Renal cortical epithelial cell (primary cell): ENCODE results near the gene KCNQ5. TPM values are rescaled to one million over a fixed set of nuclear protein-coding genes. Genes with fewer than 3 reads are reported as not detected.

Source experiments
- DNase-seq: peaks from one replicate; pipeline ENCODE4 v3.0.0-alpha.2; 2011; ENCODE audit warnings: low read depth
- total RNA-seq: library from RNA; depleted of rRNA; stranded (reverse); fragments of >200 nt; gene quantifications from 2 replicates; pipeline ENCODE4 v1.2.3, GENCODE V29; 2014

The KCNQ5 gene
- total RNA-seq, 1 donor from 2014 or later: under 0.01 TPM

DNA sequence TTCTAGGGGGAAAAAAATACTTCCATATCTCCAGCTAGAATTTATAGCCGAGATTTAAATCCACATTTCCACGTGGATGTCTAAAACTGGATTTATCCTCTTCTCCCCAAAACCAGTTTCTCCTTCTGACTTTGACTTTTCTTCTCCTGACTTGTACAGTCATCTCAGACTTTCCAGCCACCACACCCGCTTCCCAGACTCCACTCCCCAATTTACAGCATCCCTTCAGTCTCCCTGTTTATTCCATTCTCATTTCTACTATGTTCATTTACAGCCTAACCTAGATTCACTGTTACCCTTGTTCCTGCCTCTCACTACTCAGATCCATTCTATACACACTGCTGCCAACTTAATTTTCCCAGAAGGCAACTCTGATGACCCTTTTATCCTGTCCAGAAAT is 378.6 kb downstream of the KCNQ5 start:
- no peak for DNase-seq

DNA sequence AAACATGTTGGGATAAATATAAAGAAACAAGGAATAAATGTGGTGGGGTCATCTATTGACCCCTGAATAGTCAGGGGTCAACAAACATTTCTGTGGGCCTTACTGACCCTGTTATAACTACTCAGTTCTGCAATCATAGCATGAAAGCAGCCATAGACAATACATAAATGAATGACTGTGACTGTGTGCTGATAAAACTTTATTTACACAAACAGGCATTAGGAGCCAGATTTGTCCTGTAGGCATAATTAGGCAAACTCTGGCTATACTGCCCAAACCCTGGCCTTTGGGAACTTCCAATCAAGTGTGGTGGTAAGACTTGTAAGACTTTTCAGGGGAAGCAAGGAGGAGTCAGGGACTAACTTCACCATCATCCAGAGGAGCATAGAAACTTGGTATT is 380.7 kb downstream of the KCNQ5 start:
- DNase-seq: no peak

GRCh38 chr6:73003302-73003701 is 381.4 kb downstream of the KCNQ5 start:
- DNase-seq: no peak

- DNase-seq: no peak
These were observed 382.4 kb downstream of the KCNQ5 start for GRCh38 chr6:73004231-73004630.

- DNase-seq: no peak
These were observed 383.0 kb downstream of the KCNQ5 start for GRCh38 chr6:73004861-73005260.

GRCh38 chr6:73006146-73006545 is 384.3 kb downstream of the KCNQ5 start:
- DNase-seq: no peak

- no peak for DNase-seq
These were observed 390.1 kb downstream of the KCNQ5 start for GRCh38 chr6:73011945-73012344.

- DNase-seq: no peak
These were observed 395.6 kb downstream of the KCNQ5 start for GRCh38 chr6:73017476-73017875.

DNA sequence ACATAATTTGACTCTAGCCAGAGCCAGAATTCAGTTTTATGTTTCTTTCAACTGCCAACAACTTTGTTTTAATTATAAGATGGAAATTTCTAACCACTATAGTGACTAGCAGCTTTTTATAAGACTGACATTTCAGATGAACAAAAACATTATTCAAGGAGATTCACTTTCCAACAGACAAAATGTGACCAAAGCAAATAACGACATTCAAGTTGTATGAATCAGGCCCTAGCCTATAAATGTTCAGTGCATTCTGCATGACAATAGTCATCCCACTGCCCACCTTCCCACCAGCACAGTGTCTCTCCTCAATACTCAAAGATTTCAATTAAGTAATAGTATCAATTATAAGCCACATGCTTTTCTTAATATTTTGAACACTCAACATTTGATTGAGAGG is 402.7 kb downstream of the KCNQ5 start:
- DNase-seq: no peak

DNA sequence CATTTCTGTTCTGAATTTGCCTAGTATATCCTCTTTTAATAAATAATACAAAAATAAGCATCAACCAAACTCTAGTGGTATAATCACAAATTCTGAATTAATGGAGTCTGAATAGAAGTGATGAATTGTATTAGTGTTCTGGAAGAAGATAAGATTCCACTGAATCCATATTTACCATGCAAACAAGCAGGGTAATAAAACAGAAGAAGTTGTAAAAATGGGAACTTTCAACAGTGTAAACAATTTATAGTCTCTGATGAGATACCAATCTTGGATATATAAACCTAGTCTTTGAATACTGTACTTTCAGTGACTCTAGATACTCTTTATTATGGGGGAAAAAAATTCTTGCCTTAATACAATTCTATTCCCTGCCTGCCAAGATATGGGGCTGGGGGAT is 405.8 kb downstream of the KCNQ5 start:
- no peak for DNase-seq

DNA sequence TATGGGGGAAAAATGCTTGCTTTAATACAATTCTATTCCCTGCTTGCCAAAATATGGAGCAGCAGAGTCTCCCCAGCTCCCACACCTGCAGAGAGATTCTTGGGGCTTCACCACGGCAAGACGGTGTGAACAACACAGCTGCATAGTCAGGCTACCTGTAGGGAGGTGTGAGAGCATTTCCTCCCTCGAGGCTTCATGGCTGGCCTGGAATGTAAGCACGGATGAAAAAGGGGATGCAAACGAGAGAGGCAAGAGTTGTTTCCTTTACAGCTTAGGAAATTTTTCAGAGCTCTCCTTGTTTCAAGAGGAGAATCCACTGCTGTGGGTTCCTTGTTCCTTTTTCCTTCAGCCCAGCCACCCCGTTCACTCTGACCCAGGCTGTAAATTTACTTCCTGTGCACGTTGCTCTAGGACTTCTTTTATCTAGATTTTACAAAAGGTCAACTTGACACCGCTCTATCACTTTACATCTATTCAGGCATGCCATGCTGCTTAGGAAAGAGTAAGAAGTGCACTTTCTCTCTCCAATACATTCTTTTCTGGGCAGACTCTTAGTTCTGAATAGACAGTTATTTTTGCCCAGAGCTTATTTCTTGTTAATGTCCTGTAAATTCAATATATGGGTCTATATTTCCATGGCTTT is 406.4 kb downstream of the KCNQ5 start:
- no peak for DNase-seq

DNA sequence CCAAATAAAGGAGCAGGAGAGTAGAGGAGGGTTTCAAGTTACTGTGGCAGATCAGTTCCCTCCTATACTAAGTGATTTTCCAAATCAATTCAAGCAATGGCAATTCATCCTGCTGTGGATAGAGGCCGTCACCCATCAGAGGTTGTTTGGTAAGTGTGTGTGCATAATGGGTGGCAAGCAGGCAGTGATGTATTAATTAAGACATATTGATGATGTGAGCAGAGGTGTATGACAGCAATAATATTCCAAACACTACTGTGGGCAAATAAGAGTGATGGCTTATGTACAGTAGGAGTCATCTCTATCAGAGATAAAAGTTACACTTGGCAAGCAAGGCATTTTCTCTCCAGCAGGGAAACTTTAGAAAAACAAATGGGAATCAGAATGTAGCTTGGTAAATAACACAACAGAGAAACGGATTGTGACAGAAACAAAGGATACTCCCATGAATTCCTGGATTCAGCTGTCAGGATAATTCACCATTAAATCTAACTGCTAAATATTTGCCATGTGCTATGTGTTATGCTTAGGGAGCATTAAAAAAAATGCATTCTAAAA is 407.1 kb downstream of the KCNQ5 start:
- DNase-seq: no peak

GRCh38 chr6:73030257-73030656 is 408.4 kb downstream of the KCNQ5 start:
- no peak for DNase-seq

DNA sequence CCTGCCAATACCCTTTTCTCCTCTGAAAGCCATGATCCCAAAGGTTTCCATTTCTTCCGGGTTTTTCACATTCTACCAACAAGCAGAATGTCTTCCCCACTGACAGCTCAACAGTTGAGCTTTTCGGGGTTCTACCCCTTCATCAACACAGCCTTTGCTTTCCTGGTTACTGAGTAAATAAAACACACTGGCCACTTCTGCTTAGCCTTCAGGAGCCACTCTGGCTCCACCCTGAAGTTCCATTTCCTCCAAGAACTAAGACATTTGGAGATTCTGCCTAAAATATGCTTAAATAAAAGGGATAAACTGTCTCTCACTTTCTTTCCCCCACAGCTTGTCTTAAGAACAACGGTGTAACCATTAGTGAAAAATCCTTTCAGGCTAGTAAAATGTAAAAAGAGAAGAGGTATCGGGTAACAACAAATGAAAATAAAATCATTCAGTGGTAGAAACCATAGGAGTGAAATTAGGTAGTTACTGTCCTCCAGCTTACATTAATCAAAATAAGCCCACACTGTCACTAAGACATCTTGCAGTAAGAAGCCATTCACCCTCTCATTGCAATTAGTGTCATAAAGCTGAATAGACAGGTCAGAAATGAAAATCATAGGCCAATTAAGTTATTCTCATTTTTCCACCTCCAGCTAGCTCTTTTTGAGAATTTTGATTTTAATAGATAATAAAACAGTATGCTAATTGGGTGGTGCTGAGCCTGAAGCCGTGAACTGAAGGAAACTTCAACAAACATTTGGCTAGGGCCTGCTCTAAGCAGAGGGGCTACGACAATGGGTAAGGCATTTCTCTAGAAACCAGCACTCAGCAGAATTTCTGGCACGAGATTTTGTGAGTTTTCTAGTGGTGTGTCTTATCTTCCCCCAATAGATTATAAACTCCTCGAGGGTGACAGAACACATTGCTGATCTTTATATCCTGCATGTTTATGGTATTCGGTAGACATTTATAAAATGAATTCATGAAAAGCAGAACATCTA is 409.2 kb downstream of the KCNQ5 start:
- DNase-seq: no peak

GRCh38 chr6:73032586-73032985 is 410.7 kb downstream of the KCNQ5 start:
- peak; percentile 42 for DNase-seq

- DNase-seq: no peak
These were observed 414.8 kb downstream of the KCNQ5 start for GRCh38 chr6:73036689-73037088.

- DNase-seq: peak; percentile 76
These were observed 419.2 kb downstream of the KCNQ5 start for GRCh38 chr6:73041051-73041450.

DNA sequence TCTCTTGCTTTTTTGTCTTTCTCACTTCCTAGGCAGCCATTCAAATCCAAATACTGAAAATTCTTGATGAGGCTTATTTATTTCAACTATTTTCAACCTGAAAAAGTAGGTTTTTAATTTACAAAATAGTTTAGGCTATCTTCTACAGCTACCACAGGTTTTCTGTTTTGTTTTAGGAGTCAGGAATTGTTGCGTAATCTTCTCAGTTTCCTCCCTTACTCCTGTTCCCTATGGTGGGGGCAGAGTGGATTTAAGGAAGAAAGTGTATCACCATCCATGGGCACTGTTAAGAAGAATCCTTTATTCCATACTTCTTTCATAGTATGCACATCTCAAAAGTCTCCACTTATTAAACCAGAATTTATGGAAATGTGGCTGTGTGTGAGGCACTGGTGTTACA is 421.0 kb downstream of the KCNQ5 start:
- peak; percentile 18 for DNase-seq

DNA sequence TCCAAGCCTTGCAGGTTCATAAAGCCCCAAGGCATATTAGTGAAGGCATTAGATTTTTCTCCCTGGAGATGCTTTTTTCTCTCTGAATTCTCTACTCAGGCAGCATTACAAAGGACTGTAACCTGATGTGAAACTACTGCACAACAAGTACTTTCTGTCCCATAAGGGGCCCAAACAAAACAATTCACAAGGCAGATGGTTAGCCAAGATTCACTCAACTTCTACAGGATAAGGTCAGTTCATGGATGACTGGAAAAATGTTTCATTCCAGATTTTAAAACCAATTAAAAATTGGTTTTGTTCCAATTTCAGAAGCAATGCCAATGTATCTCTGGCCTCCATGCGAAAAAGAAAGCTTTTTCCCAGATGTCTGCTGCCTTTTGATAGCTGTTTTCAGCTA is 421.6 kb downstream of the KCNQ5 start:
- no peak for DNase-seq

DNA sequence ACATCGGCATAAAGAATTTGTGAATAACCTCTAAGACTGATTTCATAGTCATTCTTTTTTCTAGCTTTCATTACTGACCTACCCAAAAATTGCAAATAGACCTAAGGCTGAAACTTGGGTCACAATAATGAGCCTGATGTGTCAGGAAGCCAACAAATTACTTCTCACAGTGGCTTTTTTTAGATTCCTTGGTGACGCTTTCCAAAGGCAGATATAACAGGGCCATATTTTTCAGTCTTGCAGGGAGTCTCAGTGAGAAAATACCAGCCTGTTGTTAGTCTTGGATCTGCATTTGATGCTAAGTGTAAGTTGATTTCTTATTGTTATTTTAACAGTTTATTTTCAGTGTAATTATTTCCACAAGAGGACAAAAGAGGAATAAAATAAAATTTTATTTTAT is 423.7 kb downstream of the KCNQ5 start:
- DNase-seq: no peak

GRCh38 chr6:73047801-73048200 is 425.9 kb downstream of the KCNQ5 start:
- DNase-seq: no peak

GRCh38 chr6:73049971-73050594 is 428.2 kb downstream of the KCNQ5 start:
- no peak for DNase-seq
